HG03139 (cell line): ENCODE measurements around the gene TRIM31.
"Not testable (repeated sequence)": the region's sequence is repeated elsewhere in the genome, so short reads cannot be mapped to it uniquely, and the experiment has no call there.

Source experiments
- ATAC-seq: cut with Tn5 transposase; IDR thresholded peaks from one replicate; pipeline ENCODE4 v1.9.1; 2021; ENCODE audit not compliant: unreplicated experiment

The TRIM31 gene

GRCh38 chr6:30118691-30119090 is 5.8 kb upstream of the TRIM31 start:
- not testable (repeated sequence) for ATAC-seq

- no peak for ATAC-seq
Measured at GRCh38 chr6:30116724-30117123, 3.8 kb upstream of the TRIM31 start.

GRCh38 chr6:30113841-30114240 is 951 bp upstream of the TRIM31 start:
- ATAC-seq: no peak

- no peak for ATAC-seq
Measured at GRCh38 chr6:30112402-30112994, 392 bp downstream of the TRIM31 start.

GRCh38 chr6:30111266-30111856 is 1.5 kb downstream of the TRIM31 start:
- ATAC-seq: no peak

- no peak for ATAC-seq
Measured at GRCh38 chr6:30104661-30105060, 8.2 kb downstream of the TRIM31 start.

- no peak for ATAC-seq
Measured at GRCh38 chr6:30103872-30104179, 9.1 kb downstream of the TRIM31 start.

- peak; percentile 47 for ATAC-seq
Measured at GRCh38 chr6:30102970-30103871, 9.7 kb downstream of the TRIM31 start.

- ATAC-seq: no peak
Measured at GRCh38 chr6:30102414-30102969, 10.4 kb downstream of the TRIM31 start.

GRCh38 chr6:30101444-30102413 is 11.2 kb downstream of the TRIM31 start:
- no peak for ATAC-seq

GRCh38 chr6:30100585-30101443 is 12.1 kb downstream of the TRIM31 start:
- ATAC-seq: no peak

GRCh38 chr6:30100154-30100553 is 12.7 kb downstream of the TRIM31 start:
- ATAC-seq: no peak

GRCh38 chr6:30097902-30098768 is 14.8 kb downstream of the TRIM31 start:
- ATAC-seq: no peak

- no peak for ATAC-seq
Measured at GRCh38 chr6:30096829-30097228, 16.1 kb downstream of the TRIM31 start.

GRCh38 chr6:30093951-30094661 is 18.8 kb downstream of the TRIM31 start:
- ATAC-seq: no peak

- ATAC-seq: no peak
Measured at GRCh38 chr6:30092852-30093543, 19.9 kb downstream of the TRIM31 start.

- ATAC-seq: no peak
Measured at GRCh38 chr6:30091577-30092381, 21.1 kb downstream of the TRIM31 start.
